Measurements from ENCODE around the gene RPL7L1. TPM values are rescaled to one million over a fixed set of nuclear protein-coding genes. Genes with fewer than 3 reads are reported as not detected.
A peak's percentile ranks its signal among the peaks of the same experiment; 100 is the strongest.

Gene RPL7L1
- total and polyA plus RNA-seq, 2 of the 13 experiments (the other 11 are each of a cell fraction or from before 2014, with no cell fraction given): 51.6 to 179 TPM

GRCh38 chr6:42879372-42880239 is at the start of gene RPL7L1 (continued):
- TF ChIP-seq ATF2 (CRISPR knock-in tag; IDR thresholded peaks at IDR 0.05): peak; percentile 55
- peak; percentile 74; the same call in 1 of the 2 replicates for TF ChIP-seq NAIF1 (CRISPR knock-in tag; IDR thresholded peaks at IDR 0.05; ENCODE audit: borderline replicate concordance)
- TF ChIP-seq IRF1 (CRISPR knock-in tag; IDR thresholded peaks at IDR 0.05; ENCODE audit: low read depth): peak; percentile 84
- peak; percentile 86; the same call in 1 of the 2 replicates for TF ChIP-seq ZBTB10 (CRISPR knock-in tag; IDR thresholded peaks at IDR 0.05; ENCODE audit: borderline replicate concordance)
- TF ChIP-seq PATZ1 (CRISPR knock-in tag; IDR thresholded peaks at IDR 0.05): peak; percentile 39; the same call in 1 of the 2 replicates
- peak; percentile 91 for TF ChIP-seq RFXAP (CRISPR knock-in tag; IDR thresholded peaks at IDR 0.05; ENCODE audit: borderline replicate concordance)
- peak; percentile 12; the same call in 1 of the 2 replicates for TF ChIP-seq JUND (CRISPR knock-in tag; IDR thresholded peaks at IDR 0.05)
- TF ChIP-seq ZNF276 (CRISPR knock-in tag; IDR thresholded peaks at IDR 0.05; ENCODE audit: low read depth): no peak
- TF ChIP-seq RORA (CRISPR knock-in tag; IDR thresholded peaks at IDR 0.05): no peak
- TF ChIP-seq ZNF225 (CRISPR knock-in tag; IDR thresholded peaks at IDR 0.05): peak; percentile 62; the same call in 1 of the 2 replicates
- peak; percentile 58; the same call in 1 of the 2 replicates for TF ChIP-seq ZNF691 (CRISPR knock-in tag; IDR thresholded peaks at IDR 0.05; ENCODE audit: borderline replicate concordance, low read depth)
- TF ChIP-seq ZNF615 (CRISPR knock-in tag; IDR thresholded peaks at IDR 0.05; ENCODE audit: borderline replicate concordance): no peak
- 0 out of 2 replicates have a peak, but pooled peaks have one; percentile 75 for TF ChIP-seq SAFB2 (CRISPR knock-in tag; IDR thresholded peaks at IDR 0.05; ENCODE audit: borderline replicate concordance, low read depth)
- peak; percentile 64; the same call in 1 of the 2 replicates for TF ChIP-seq ZNF12 (CRISPR knock-in tag; IDR thresholded peaks at IDR 0.05)
- no peak for TF ChIP-seq SOX13 (IDR thresholded peaks at IDR 0.05)
- peak in 1 of 2 experiments; percentile 46; a peak in 2 of 4 replicates for TF ChIP-seq SOX13 (CRISPR knock-in tag; conservative IDR thresholded peaks at IDR 0.05 in 1 of 2, IDR thresholded peaks at IDR 0.05 in 1 of 2)
